Karpas-422 (cell line): Measurements from ENCODE around the gene ASTN2. TPM values are rescaled to one million over a fixed set of nuclear protein-coding genes. Genes with fewer than 3 reads are reported as not detected.

ENCODE experiments used
- DNase-seq: peaks from one replicate; pipeline ENCODE4 v3.0.0-alpha.2; 2015
- H2AFZ ChIP-seq: fragments of 200-600 bp; sonication (generic); 2 replicates; pipeline ENCODE4 v1.6.1; 2014; ENCODE audit warnings: antibody characterized with exemption, low read length, mixed read lengths
- H3K27ac ChIP-seq: fragments of 200-600 bp; sonication (generic); 2 replicates; pipeline ENCODE4 v1.5.1; 2014; ENCODE audit warnings: mild to moderate bottlenecking, low read length, moderate library complexity
- H3K27me3 ChIP-seq: fragments of 200-600 bp; sonication (generic); 2 replicates; pipeline ENCODE4 v1.6.1; 2014; ENCODE audit warnings: low read length, mixed read lengths
- H3K36me3 ChIP-seq: fragments of 200-600 bp; sonication (generic); 2 replicates; pipeline ENCODE4 v1.6.1; 2014; ENCODE audit warnings: low read length, mixed read lengths; ENCODE audit not compliant: insufficient read depth
- H3K4me1 ChIP-seq: fragments of 200-600 bp; sonication (generic); 2 replicates; pipeline ENCODE4 v1.6.1; 2014; ENCODE audit warnings: mild to moderate bottlenecking, low read length, mixed read lengths
- H3K4me2 ChIP-seq: fragments of 200-600 bp; sonication (generic); 2 replicates; pipeline ENCODE4 v1.6.1; 2014; ENCODE audit warnings: low read length, low read depth, mild to moderate bottlenecking; ENCODE audit not compliant: poor library complexity, severe bottlenecking
- H3K4me3 ChIP-seq: fragments of 200-600 bp; sonication (generic); 2 replicates; pipeline ENCODE4 v1.5.1; 2014; ENCODE audit warnings: mild to moderate bottlenecking, antibody characterized with exemption, low read length, mixed read lengths
- H3K79me2 ChIP-seq: fragments of 200-600 bp; sonication (generic); 2 replicates; pipeline ENCODE4 v1.6.1; 2014; ENCODE audit warnings: mild to moderate bottlenecking, low read length, mixed read lengths
- H3K9ac ChIP-seq: fragments of 200-600 bp; sonication (generic); 2 replicates; pipeline ENCODE4 v1.6.0; 2014; ENCODE audit warnings: low read length
- H3K9me2 ChIP-seq: fragments of 200-600 bp; sonication (generic), shearing (Covaris generic); replicated peaks from 2 replicates; pipeline ENCODE4 v1.6.0; 2014; ENCODE audit warnings: mild to moderate bottlenecking, low read length, moderate library complexity; ENCODE audit not compliant: insufficient read depth
- H3K9me3 ChIP-seq: fragments of 300-700, 200-600 bp; sonication (generic); 2 replicates; pipeline ENCODE4 v1.6.1; 2014; ENCODE audit warnings: low read length, mixed read lengths
- H4K20me1 ChIP-seq: fragments of 200-600 bp; sonication (generic); 2 replicates; pipeline ENCODE4 v1.6.1; 2014; ENCODE audit warnings: mild to moderate bottlenecking, antibody characterized with exemption, low read length, low read depth; ENCODE audit not compliant: insufficient read depth
- total RNA-seq: library from RNA; depleted of rRNA; stranded (reverse); fragments of >200 nt; shearing (Covaris generic); gene quantifications from 2 replicates; pipeline ENCODE4 v1.2.3, GENCODE V29; 2014; ENCODE audit warnings: low replicate concordance

Gene ASTN2
- total RNA-seq, 1 experiment from 2014 or later = 5.3 TPM

GRCh38 chr9:116877072-116877471, 537.8 kb downstream of the ASTN2 start:
- no peak overlapping the region for H3K9ac ChIP-seq

GRCh38 chr9:116875576-116875975, 539.3 kb downstream of the ASTN2 start:
- no peak overlapping the region for H3K4me3 ChIP-seq
- peaks cover 4% of the 10 kb centered on the region for H3K4me1 ChIP-seq
- no peak overlapping the region for H2AFZ ChIP-seq
- no peaks in the 10 kb centered on the region for H4K20me1 ChIP-seq
- DNase-seq = peak; percentile 6
- H3K9ac ChIP-seq = no peak overlapping the region
- no peaks in the 10 kb centered on the region for H3K27me3 ChIP-seq
- no peaks in the 10 kb centered on the region for H3K36me3 ChIP-seq
- peaks cover 15% of the 10 kb centered on the region for H3K9me3 ChIP-seq
- H3K79me2 ChIP-seq = no peaks in the 10 kb centered on the region
- H3K4me2 ChIP-seq = no peak overlapping the region
- no peak overlapping the region for H3K27ac ChIP-seq
- H3K9me2 ChIP-seq = no peaks in the 10 kb centered on the region

More at GRCh38 chr9:116877072-116877471, 537.8 kb downstream of the ASTN2 start:
- Histone ChIP-seq H3K79me2 (no peaks in the 10 kb centered on the region), H3K9me3 (peaks cover 15% of the 10 kb centered on the region), H4K20me1 (no peaks in the 10 kb centered on the region), H3K4me2 (no peak overlapping the region), H3K36me3 (no peaks in the 10 kb centered on the region), H3K4me3 (no peak overlapping the region), H3K9me2 (no peaks in the 10 kb centered on the region), H3K27me3 (no peaks in the 10 kb centered on the region), H3K27ac (no peak overlapping the region), H3K4me1 (peaks cover 5% of the 10 kb centered on the region), H2AFZ (no peak overlapping the region)
- peak; percentile 36 for DNase-seq

GRCh38 chr9:116873937-116874914, 540.6 kb downstream of the ASTN2 start:
- Histone ChIP-seq H3K9me3 (peaks cover 15% of the 10 kb centered on the region), H3K4me2 (no peak overlapping the region), H3K4me3 (no peak overlapping the region), H3K79me2 (no peaks in the 10 kb centered on the region), H3K36me3 (no peaks in the 10 kb centered on the region), H2AFZ (no peak overlapping the region), H3K9me2 (no peaks in the 10 kb centered on the region), H4K20me1 (no peaks in the 10 kb centered on the region), H3K4me1 (no peaks in the 10 kb centered on the region), H3K27me3 (no peaks in the 10 kb centered on the region), H3K27ac (no peak overlapping the region), H3K9ac (no peak overlapping the region)
- DNase-seq = peak; percentile 16

DNA sequence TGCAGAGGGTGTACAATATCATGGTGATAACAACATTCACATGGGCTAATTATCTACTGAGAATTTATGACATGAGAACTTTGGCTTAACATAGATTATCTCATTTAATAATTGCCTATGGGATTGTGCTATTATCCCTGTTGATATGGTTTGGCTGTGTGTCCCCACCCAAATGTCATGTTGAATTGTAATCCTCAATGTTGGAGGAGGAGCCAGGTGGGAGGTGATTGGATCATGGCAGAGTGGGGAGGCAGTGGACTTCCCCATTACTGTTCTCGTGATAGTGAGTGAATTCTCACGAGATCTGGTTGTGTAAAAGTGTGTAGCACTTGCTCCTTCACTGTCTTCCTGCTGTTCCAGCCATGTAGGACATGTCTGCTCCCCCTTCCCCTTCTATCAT, 541.4 kb downstream of the ASTN2 start:
- peaks cover 15% of the 10 kb centered on the region for H3K9me3 ChIP-seq
- no peaks in the 10 kb centered on the region for H3K4me1 ChIP-seq
- no peaks in the 10 kb centered on the region for H4K20me1 ChIP-seq
- no peaks in the 10 kb centered on the region for H3K36me3 ChIP-seq
- H3K27me3 ChIP-seq = no peaks in the 10 kb centered on the region
- H3K9me2 ChIP-seq = no peaks in the 10 kb centered on the region
- H3K9ac ChIP-seq = no peak overlapping the region
- no peak overlapping the region for H3K4me3 ChIP-seq
- no peak overlapping the region for H3K4me2 ChIP-seq
- H3K27ac ChIP-seq = no peak overlapping the region
- DNase-seq = peak; percentile 40
- no peak overlapping the region for H2AFZ ChIP-seq
- no peaks in the 10 kb centered on the region for H3K79me2 ChIP-seq

- H3K9me3 ChIP-seq = no peaks in the 10 kb centered on the region
- no peaks in the 10 kb centered on the region for H3K27me3 ChIP-seq
- H3K4me1 ChIP-seq = no peaks in the 10 kb centered on the region
- H3K9ac ChIP-seq = no peak overlapping the region
- H3K79me2 ChIP-seq = no peaks in the 10 kb centered on the region
- no peaks in the 10 kb centered on the region for H4K20me1 ChIP-seq
- H3K4me2 ChIP-seq = no peak overlapping the region
- H3K27ac ChIP-seq = no peak overlapping the region
- H3K36me3 ChIP-seq = no peaks in the 10 kb centered on the region
- H3K4me3 ChIP-seq = no peak overlapping the region
- no peaks in the 10 kb centered on the region for H3K9me2 ChIP-seq
- no peak overlapping the region for H2AFZ ChIP-seq
- DNase-seq = peak; percentile 2
Measured at GRCh38 chr9:116870566-116870965, 544.3 kb downstream of the ASTN2 start.

- Histone ChIP-seq H3K79me2 (no peaks in the 10 kb centered on the region), H3K36me3 (no peaks in the 10 kb centered on the region), H3K9me2 (no peaks in the 10 kb centered on the region)
Measured at GRCh38 chr9:116868201-116868600, 546.7 kb downstream of the ASTN2 start.

DNA sequence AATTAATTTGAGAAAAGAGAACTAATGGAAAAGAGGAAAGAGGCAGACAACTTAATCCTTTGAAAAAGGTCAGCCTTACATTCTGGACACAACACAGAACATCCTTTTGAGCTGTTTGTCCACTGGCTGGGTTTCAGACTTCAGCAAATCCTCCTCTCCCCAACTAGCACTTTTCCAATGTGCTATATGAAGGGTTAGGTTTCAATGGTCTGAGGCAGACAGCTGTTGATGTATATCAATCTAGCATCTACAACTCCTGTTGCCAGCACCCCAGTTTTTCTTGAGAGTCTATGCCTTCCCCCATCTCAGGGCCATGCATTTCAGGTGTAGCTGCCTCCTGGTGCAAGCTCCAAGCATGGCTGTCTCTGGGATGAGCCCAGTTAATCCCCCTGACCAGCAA, 553.5 kb downstream of the ASTN2 start:
- Histone ChIP-seq H2AFZ (no peak overlapping the region), H3K27me3 (no peaks in the 10 kb centered on the region), H3K4me1 (peaks cover 12% of the 10 kb centered on the region), H3K4me3 (no peak overlapping the region), H3K9me2 (no peaks in the 10 kb centered on the region), H3K9me3 (no peaks in the 10 kb centered on the region), H3K27ac (no peak overlapping the region), H3K36me3 (no peaks in the 10 kb centered on the region), H3K9ac (no peak overlapping the region), H3K79me2 (no peaks in the 10 kb centered on the region), H3K4me2 (no peak overlapping the region), H4K20me1 (no peaks in the 10 kb centered on the region)
- DNase-seq = no peak

More at GRCh38 chr9:116868201-116868600, 546.7 kb downstream of the ASTN2 start:
- Histone ChIP-seq H3K27me3 (no peaks in the 10 kb centered on the region), H3K27ac (no peak overlapping the region), H4K20me1 (no peaks in the 10 kb centered on the region), H3K9ac (no peak overlapping the region), H3K4me2 (no peak overlapping the region), H3K4me1 (no peaks in the 10 kb centered on the region), H3K9me3 (no peaks in the 10 kb centered on the region), H3K4me3 (no peak overlapping the region), H2AFZ (no peak overlapping the region)
- no peak for DNase-seq

- peak; percentile 79 for DNase-seq
- Histone ChIP-seq H3K36me3 (no peaks in the 10 kb centered on the region), H4K20me1 (no peaks in the 10 kb centered on the region), H3K4me2 (peak overlapping the region; percentile 36), H3K9ac (no peak overlapping the region), H3K27me3 (no peaks in the 10 kb centered on the region), H3K9me3 (no peaks in the 10 kb centered on the region), H3K27ac (no peak overlapping the region), H3K79me2 (no peaks in the 10 kb centered on the region), H3K4me3 (no peak overlapping the region), H2AFZ (no peak overlapping the region), H3K9me2 (no peaks in the 10 kb centered on the region), H3K4me1 (peaks cover 12% of the 10 kb centered on the region)
Measured at GRCh38 chr9:116860509-116861120, 554.2 kb downstream of the ASTN2 start.
